ENCODE results near the gene LMAN1. TPM values are rescaled to one million over a fixed set of nuclear protein-coding genes. Genes with fewer than 3 reads are reported as not detected.

Gene LMAN1
- total and polyA plus RNA-seq, 2 donors (not counting 3 experiments of a cell fraction or from before 2014, with no cell fraction given) = 43.8 to 92.5 TPM

- Histone ChIP-seq H3K27ac (ENCODE audit: insufficient read depth, low read depth, low read length) (no peak overlapping the region), H2AFZ (ENCODE audit: low read depth, low read length) (no peak overlapping the region), H3K4me2 (ENCODE audit: insufficient read depth, low read length) (no peak overlapping the region), H3K79me2 (ENCODE audit: control insufficient read depth, insufficient read depth, low read length) (no peaks in the 10 kb centered on the region), H3K36me3 (ENCODE audit: control insufficient read depth in 2 of 2, extremely low read depth in 1 of 2, insufficient read depth in 2 of 2, low read length in 2 of 2) (no peaks in the 10 kb centered on the region), H3K4me1 (ENCODE audit: control insufficient read depth, extremely low read depth, insufficient read depth, low read length) (no peaks in the 10 kb centered on the region), H4K20me1 (replicated peaks; ENCODE audit: control insufficient read depth, extremely low read depth, insufficient read depth, low read length) (no peaks in the 10 kb centered on the region), H3K9me1 (replicated peaks; ENCODE audit: control insufficient read depth, extremely low read depth, insufficient read depth, low read length) (no peaks in the 10 kb centered on the region), H3K9me3 (replicated peaks; ENCODE audit: control insufficient read depth, insufficient read depth, low read length) (no peaks in the 10 kb centered on the region), H3K9ac (replicated peaks; ENCODE audit: extremely low read depth, insufficient read depth, low read length) (no peak overlapping the region), H3K4me3 (replicated peaks in 1 of 3; ENCODE audit: insufficient read depth in 1 of 3, low read depth in 1 of 3, low read length in 3 of 3) (no peak overlapping the region), H3K27me3 (ENCODE audit: control insufficient read depth in 2 of 2, insufficient read depth in 2 of 2, low read length in 2 of 2) (peaks cover 0 to 7% of the 10 kb centered on the region in 2 experiments)
- no peak for FAIRE-seq
- DNase-seq (ENCODE audit: low read depth, low spot score) = no peak
- dilution Hi-C loops (cut with MboI; ENCODE audit: extremely low pct_ligation_motif_present, low sequenced_read_pairs) (no loop called here), intact Hi-C loops (cut with micrococcal nuclease) (no loop called here)
- BruUV-seq (replicated peaks) = no TSS peak
- POLR2A ChIA-PET = no interaction called here
- TF ChIP-seq JUN (IDR thresholded peaks at IDR 0.05; ENCODE audit: borderline replicate concordance, insufficient read depth, insufficient read length, low read depth) (no peak), MYC (IDR thresholded peaks at IDR 0.05; ENCODE audit: low read depth, low read length) (no peak), GATA2 (IDR thresholded peaks at IDR 0.05; ENCODE audit: insufficient read depth, insufficient read length, low read depth, low read length) (no peak), CTCF (IDR thresholded peaks at IDR 0.05; ENCODE audit: extremely low read depth in 1 of 2, insufficient read depth in 1 of 2, low read depth in 1 of 2, low read length in 2 of 2) (no peak), POLR2AphosphoS5 (IDR thresholded peaks at IDR 0.05; ENCODE audit: insufficient read depth, low read depth, low read length) (no peak), POLR2A (IDR thresholded peaks at IDR 0.05; ENCODE audit: low read depth, low read length) (no peak), MAX (IDR thresholded peaks at IDR 0.05; ENCODE audit: insufficient read depth, insufficient read length) (no peak), FOS (IDR thresholded peaks at IDR 0.05; ENCODE audit: borderline replicate concordance, insufficient read depth, low read length) (no peak), EZH2 (IDR thresholded peaks at IDR 0.05; ENCODE audit: borderline replicate concordance, low read depth, low read length, severe bottlenecking) (no peak)
- CTCF ChIA-PET = interaction anchor here (1.3 to 2.3 kb wide), 3 partner anchors 15 to 138 kb away, joined by 3 to 12 read pairs (median 5); no protein-coding TSS in a partner anchor
Observed at GRCh38 chr18:59386909-59387686, 28.0 kb upstream of the LMAN1 start.

Data from endothelial cell of umbilical vein (primary cell).